IPS-20b (cell line): Measurements from ENCODE around the gene NDUFB10.
"Not testable (repeated sequence)": the region's sequence is repeated elsewhere in the genome, so short reads cannot be mapped to it uniquely, and the experiment has no call there.

Source experiments
- H3K27ac ChIP-seq: one replicate; pipeline ENCODE4 v1.5.1; 2013; ENCODE audit warnings: low read length
- H3K27me3 ChIP-seq: 2 replicates; pipeline ENCODE4 v1.6.1; 2013; ENCODE audit warnings: mild to moderate bottlenecking, low read length, inconsistent platforms; ENCODE audit not compliant: insufficient read depth
- H3K36me3 ChIP-seq: 2 replicates; pipeline ENCODE4 v1.6.1; 2013; ENCODE audit warnings: low read depth, mild to moderate bottlenecking, inconsistent platforms, low read length, moderate library complexity; ENCODE audit not compliant: insufficient read depth
- H3K4me1 ChIP-seq: 2 replicates; pipeline ENCODE4 v1.6.1; 2013; ENCODE audit warnings: mild to moderate bottlenecking, control low read depth, inconsistent platforms, low read length, moderate library complexity; ENCODE audit not compliant: insufficient read depth
- H3K4me3 ChIP-seq: 2 replicates; pipeline ENCODE4 v1.5.1; 2013; ENCODE audit warnings: mild to moderate bottlenecking, low read length, inconsistent platforms
- H3K9ac ChIP-seq: 2 replicates; pipeline ENCODE4 v1.6.1; 2013; ENCODE audit warnings: low read depth, mild to moderate bottlenecking, inconsistent platforms, low read length, moderate library complexity
- H3K9me3 ChIP-seq: 2 replicates; pipeline ENCODE4 v1.6.1; 2013; ENCODE audit warnings: mild to moderate bottlenecking, low read depth, low read length, inconsistent platforms; ENCODE audit not compliant: insufficient read depth

Gene NDUFB10

GRCh38 chr16:1917665-1918350 is 41.5 kb upstream of the NDUFB10 start:
- Histone ChIP-seq H3K27me3 (peaks cover 90% of the 10 kb centered on the region), H3K4me3 (peak overlapping the region; percentile 42; the same call in 1 of the 2 replicates), H3K4me1 (no peaks in the 10 kb centered on the region; the same call in 1 of the 2 replicates), H3K27ac (no peak overlapping the region), H3K36me3 (no peaks in the 10 kb centered on the region), H3K9me3 (no peaks in the 10 kb centered on the region), H3K9ac (no peak overlapping the region)

- Histone ChIP-seq H3K27ac (no peak within 1 kb of the TSS), H3K36me3 (no peaks in the 10 kb centered on the region), H3K9me3 (no peaks in the 10 kb centered on the region), H3K4me1 (no peaks in the 10 kb centered on the region; the same call in 1 of the 2 replicates), H3K4me3 (peak within 1 kb of the TSS; percentile 43; the same call in 1 of the 2 replicates), H3K27me3 (peaks cover 97% of the 10 kb centered on the region), H3K9ac (no peak within 1 kb of the TSS)
These were observed 40.7 kb upstream of the NDUFB10 start, which contains the start of gene HS3ST6 for GRCh38 chr16:1918351-1919326. Gene HS3ST6 (minus strand): TSS chr16:1918415. CDS start chr16:1918323, 92 bp downstream.

- Histone ChIP-seq H3K27me3 (peaks cover 97% of the 10 kb centered on the region), H3K9ac (no peak overlapping the region), H3K4me3 (no peak overlapping the region), H3K27ac (no peak overlapping the region), H3K36me3 (no peaks in the 10 kb centered on the region), H3K9me3 (no peaks in the 10 kb centered on the region), H3K4me1 (no peaks in the 10 kb centered on the region; the same call in 1 of the 2 replicates)
These were observed 39.9 kb upstream of the NDUFB10 start for GRCh38 chr16:1919327-1919998.

- not testable (repeated sequence) for H3K4me1 ChIP-seq, H3K4me3 ChIP-seq, H3K27ac ChIP-seq, H3K9ac ChIP-seq, H3K36me3 ChIP-seq, H3K9me3 ChIP-seq
- peaks cover 94% of the 10 kb centered on the region for H3K27me3 ChIP-seq
These were observed 39.2 kb upstream of the NDUFB10 start for GRCh38 chr16:1920122-1920521.

GRCh38 chr16:1920727-1921171 is 38.6 kb upstream of the NDUFB10 start:
- Histone ChIP-seq H3K27me3 (peaks cover 94% of the 10 kb centered on the region), H3K4me3 (no peak overlapping the region), H3K36me3 (no peaks in the 10 kb centered on the region), H3K4me1 (no peaks in the 10 kb centered on the region; the same call in 1 of the 2 replicates), H3K9me3 (no peaks in the 10 kb centered on the region), H3K9ac (no peak overlapping the region), H3K27ac (no peak overlapping the region)

GRCh38 chr16:1922357-1922756 is 37.0 kb upstream of the NDUFB10 start:
- no peaks in the 10 kb centered on the region for H3K36me3 ChIP-seq
- H3K4me3 ChIP-seq, result no peak overlapping the region
- no peak overlapping the region for H3K9ac ChIP-seq
- peaks cover 78% of the 10 kb centered on the region for H3K27me3 ChIP-seq
- H3K4me1 ChIP-seq, result peaks cover 2% of the 10 kb centered on the region; the same call in 1 of the 2 replicates
- no peak overlapping the region for H3K27ac ChIP-seq
- H3K9me3 ChIP-seq, result no peaks in the 10 kb centered on the region

GRCh38 chr16:1923299-1924034 is 35.9 kb upstream of the NDUFB10 start:
- no peak overlapping the region for H3K9ac ChIP-seq

GRCh38 chr16:1924095-1924494 is 35.2 kb upstream of the NDUFB10 start:
- peaks cover 64% of the 10 kb centered on the region for H3K27me3 ChIP-seq
- H3K27ac ChIP-seq, result no peak overlapping the region
- no peak overlapping the region for H3K9ac ChIP-seq

More at GRCh38 chr16:1923299-1924034, 35.9 kb upstream of the NDUFB10 start:
- peaks cover 70% of the 10 kb centered on the region for H3K27me3 ChIP-seq
- H3K9me3 ChIP-seq, result no peaks in the 10 kb centered on the region
- H3K4me1 ChIP-seq, result peaks cover 2% of the 10 kb centered on the region; the same call in 1 of the 2 replicates
- H3K27ac ChIP-seq, result no peak overlapping the region
- H3K4me3 ChIP-seq, result peak overlapping the region; percentile 45; the same call in 1 of the 2 replicates
- H3K36me3 ChIP-seq, result no peaks in the 10 kb centered on the region

GRCh38 chr16:1926271-1926670 is 33.1 kb upstream of the NDUFB10 start:
- Histone ChIP-seq H3K27me3 (peaks cover 57% of the 10 kb centered on the region), H3K4me3 (no peak overlapping the region)

More at GRCh38 chr16:1924095-1924494, 35.2 kb upstream of the NDUFB10 start:
- Histone ChIP-seq H3K4me3 (no peak overlapping the region), H3K9me3 (no peaks in the 10 kb centered on the region), H3K4me1 (peaks cover 2% of the 10 kb centered on the region; the same call in 1 of the 2 replicates), H3K36me3 (no peaks in the 10 kb centered on the region)

GRCh38 chr16:1929105-1929504 is 30.2 kb upstream of the NDUFB10 start:
- peaks cover 29% of the 10 kb centered on the region for H3K27me3 ChIP-seq
- peak overlapping the region; percentile 30; the same call in 1 of the 2 replicates for H3K4me3 ChIP-seq
- H3K9ac ChIP-seq, result no peak overlapping the region
- no peak overlapping the region for H3K27ac ChIP-seq
- H3K36me3 ChIP-seq, result no peaks in the 10 kb centered on the region
- no peaks in the 10 kb centered on the region for H3K9me3 ChIP-seq
- H3K4me1 ChIP-seq, result 0 out of 2 replicates have a peak, but pooled peaks cover 2% of the 10 kb centered on the region

More at GRCh38 chr16:1926271-1926670, 33.1 kb upstream of the NDUFB10 start:
- Histone ChIP-seq H3K9me3 (no peaks in the 10 kb centered on the region), H3K27ac (no peak overlapping the region), H3K36me3 (no peaks in the 10 kb centered on the region), H3K4me1 (peaks cover 2% of the 10 kb centered on the region; the same call in 1 of the 2 replicates), H3K9ac (no peak overlapping the region)
